ENCODE data around the gene TMEM52. TPM values are rescaled to one million over a fixed set of nuclear protein-coding genes. Genes with fewer than 3 reads are reported as not detected.

The TMEM52 gene
- total RNA-seq, 1 experiment from 2014 or later, result 9.6 TPM

GRCh38 chr1:1922702-1922955 is 3.5 kb upstream of the TMEM52 start:
- H3K36me3 Mint-ChIP-seq (ENCODE audit: insufficient read depth in 1 of 3, low read depth in 3 of 3), result no peaks in the 10 kb centered on the region; a peak in 1 of 7 replicates
- Histone ChIP-seq H3K14ac (ENCODE audit: insufficient read depth, low read length) (no peak overlapping the region; the same call in 1 of the 2 replicates), H3K4me2 (ENCODE audit: insufficient read depth, insufficient read length, low read length) (no peak overlapping the region), H4K20me1 (ENCODE audit: control insufficient read depth, insufficient read depth, insufficient read length) (no peaks in the 10 kb centered on the region), H4K8ac (replicated peaks; ENCODE audit: insufficient read length, low read depth, low read length) (no peak overlapping the region), H2BK15ac (ENCODE audit: low read depth, low read length) (no peak overlapping the region), H3K23ac (ENCODE audit: insufficient read length, low read depth, low read length) (no peak overlapping the region), H3K79me2 (ENCODE audit: insufficient read depth, low read length) (no peaks in the 10 kb centered on the region), H2BK12ac (ENCODE audit: insufficient read length, low read depth, low read length) (no peak overlapping the region), H2AK5ac (ENCODE audit: insufficient read length, low read length) (no peak overlapping the region), H3K4me1 (ENCODE audit: insufficient read depth, low read length) (no peaks in the 10 kb centered on the region), H3K9ac (ENCODE audit: extremely low read depth, insufficient read length, low read length) (no peak overlapping the region), H2BK5ac (ENCODE audit: insufficient read length, low read length) (no peak overlapping the region), H2BK20ac (ENCODE audit: low read depth, low read length, poor library complexity, severe bottlenecking) (no peak overlapping the region), H3K27ac (ENCODE audit: insufficient read length, low read depth, low read length) (no peak overlapping the region), H3K79me1 (ENCODE audit: insufficient read depth, low read depth, low read length, poor library complexity, severe bottlenecking) (no peaks in the 10 kb centered on the region), H4K5ac (ENCODE audit: insufficient read length, low read depth, low read length) (no peak overlapping the region), H3K23me2 (ENCODE audit: insufficient read length, low read depth, low read length, poor library complexity, severe bottlenecking) (no peaks in the 10 kb centered on the region), H3K4ac (ENCODE audit: low read depth, low read length) (no peak overlapping the region), H2BK120ac (ENCODE audit: low read depth, low read length, poor library complexity, severe bottlenecking) (no peak overlapping the region), H3K18ac (ENCODE audit: insufficient read length, low read depth, low read length) (no peak overlapping the region), H4K91ac (ENCODE audit: insufficient read length, low read depth, low read length) (no peak overlapping the region), H3K56ac (ENCODE audit: insufficient read length, low read depth, low read length) (no peak overlapping the region), H3T11ph (ENCODE audit: low read length) (no peak overlapping the region), H3K9me3 (ENCODE audit: control insufficient read depth, low read depth, low read length) (no peaks in the 10 kb centered on the region), H2AFZ (ENCODE audit: low read length) (no peak overlapping the region), H3K27me3 (ENCODE audit: insufficient read depth, low read length) (no peaks in the 10 kb centered on the region)
- H3K4me1 Mint-ChIP-seq, result peaks cover 0 to 9% of the 10 kb centered on the region in 2 experiments; a peak in 2 of 4 replicates
- H3K4me3 Mint-ChIP-seq, result no peak overlapping the region
- peaks cover 4% of the 10 kb centered on the region for H3K27me3 Mint-ChIP-seq (ENCODE audit: low read depth)
- no peak overlapping the region for H3K27ac Mint-ChIP-seq
- peaks cover 5% of the 10 kb centered on the region in 2 experiments; a peak in 2 of 5 replicates for H3K9me3 Mint-ChIP-seq
- WGBS (ENCODE audit: extremely low coverage, insufficient read length, low lambda C conversion rate), result no CpG with 5 or more reads among the region's 6 CpGs
- no peak for DNase-seq
- no peak for TF ChIP-seq CTCF (conservative IDR thresholded peaks at IDR 0.05)

Data from H9 (cell line).